ENCODE results near the gene IHH.

Gene IHH

GRCh38 chr2:219010162-219010756 is 50.5 kb downstream of the IHH start (continued):
- TF ChIP-seq, protein P1, sequence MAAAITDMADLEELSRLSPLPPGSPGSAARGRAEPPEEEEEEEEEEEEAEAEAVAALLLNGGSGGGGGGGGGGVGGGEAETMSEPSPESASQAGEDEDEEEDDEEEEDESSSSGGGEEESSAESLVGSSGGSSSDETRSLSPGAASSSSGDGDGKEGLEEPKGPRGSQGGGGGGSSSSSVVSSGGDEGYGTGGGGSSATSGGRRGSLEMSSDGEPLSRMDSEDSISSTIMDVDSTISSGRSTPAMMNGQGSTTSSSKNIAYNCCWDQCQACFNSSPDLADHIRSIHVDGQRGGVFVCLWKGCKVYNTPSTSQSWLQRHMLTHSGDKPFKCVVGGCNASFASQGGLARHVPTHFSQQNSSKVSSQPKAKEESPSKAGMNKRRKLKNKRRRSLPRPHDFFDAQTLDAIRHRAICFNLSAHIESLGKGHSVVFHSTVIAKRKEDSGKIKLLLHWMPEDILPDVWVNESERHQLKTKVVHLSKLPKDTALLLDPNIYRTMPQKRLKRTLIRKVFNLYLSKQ (tag by site-specific recombination; IDR thresholded peaks at IDR 0.05; ENCODE audit: borderline replicate concordance), result no peak
- TF ChIP-seq PRDM1 (tag by site-specific recombination; IDR thresholded peaks at IDR 0.05) (no peak), ZNF600 (tag by site-specific recombination; IDR thresholded peaks at IDR 0.05) (0 out of 2 replicates have a peak, but pooled peaks have one; percentile 11), HIC1 (tag by site-specific recombination; IDR thresholded peaks at IDR 0.05) (no peak), ZIC2 (tag by site-specific recombination; IDR thresholded peaks at IDR 0.05) (no peak), ZNF280D (tag by site-specific recombination; IDR thresholded peaks at IDR 0.05) (no peak), ZNF707 (tag by site-specific recombination; IDR thresholded peaks at IDR 0.05) (no peak), ZNF629 (tag by site-specific recombination; IDR thresholded peaks at IDR 0.05) (no peak), ZNF473 (tag by site-specific recombination; IDR thresholded peaks at IDR 0.05) (no peak), GLI4 (tag by site-specific recombination; IDR thresholded peaks at IDR 0.05) (no peak), ZFP41 (tag by site-specific recombination; IDR thresholded peaks at IDR 0.05; ENCODE audit: borderline replicate concordance) (no peak), ZNF837 (tag by site-specific recombination; IDR thresholded peaks at IDR 0.05) (no peak), ZNF324 (tag by site-specific recombination; IDR thresholded peaks at IDR 0.05) (no peak), TRIM28 (IDR thresholded peaks at IDR 0.05; ENCODE audit: borderline replicate concordance, low read length) (no peak), ZNF654 (tag by site-specific recombination; IDR thresholded peaks at IDR 0.05; ENCODE audit: low read depth) (peak; percentile 53)

DNA sequence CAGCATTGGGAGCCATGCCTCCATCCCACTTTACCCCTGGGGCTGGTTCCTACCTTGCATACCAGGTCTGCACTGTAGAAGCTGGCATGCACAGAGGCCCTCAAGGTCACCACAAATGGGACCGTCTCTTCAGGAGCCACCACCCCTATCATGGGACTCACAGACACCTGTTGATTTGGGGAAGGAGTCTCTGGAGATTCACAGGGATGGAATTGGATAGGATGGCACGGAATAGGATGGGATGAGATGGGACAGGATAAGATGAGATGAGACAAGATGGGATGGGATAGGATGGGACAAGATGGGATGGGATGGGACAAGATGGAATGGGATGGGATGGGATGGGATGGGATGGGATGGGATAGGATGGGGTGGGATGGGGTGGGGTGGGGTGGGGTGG is 51.4 kb downstream of the IHH start:
- POLR2A ChIA-PET, result no interaction called here
- Histone ChIP-seq H3K4me3 (ENCODE audit: low read depth, low read length) (no peak overlapping the region), H3K27ac (ENCODE audit: extremely low read depth, low read depth, low read length) (no peak overlapping the region), H3K9me3 (ENCODE audit: control insufficient read depth, insufficient read depth, low read depth, low read length) (no peaks in the 10 kb centered on the region), H3K4me1 (ENCODE audit: control insufficient read depth, insufficient read depth, low read length) (no peaks in the 10 kb centered on the region), H3K36me3 (ENCODE audit: control insufficient read depth in 2 of 2, insufficient read depth in 1 of 2, low read length in 2 of 2) (no peaks in the 10 kb centered on the region)
- CTCF ChIA-PET, result interaction anchor here (0.9 to 2.5 kb wide), 3 partner anchors 14 to 32 kb away, joined by 3 to 13 read pairs (median 3); no protein-coding TSS in a partner anchor
- TF ChIP-seq ZNF560 (tag by site-specific recombination; IDR thresholded peaks at IDR 0.05; ENCODE audit: borderline replicate concordance) (no peak), SCRT1 (tag by site-specific recombination; IDR thresholded peaks at IDR 0.05; ENCODE audit: borderline replicate concordance) (peak; percentile 82), SCRT2 (tag by site-specific recombination; IDR thresholded peaks at IDR 0.05) (peak; percentile 86), SALL2 (tag by site-specific recombination; IDR thresholded peaks at IDR 0.05; ENCODE audit: borderline replicate concordance) (no peak), ZNF514 (tag by site-specific recombination; IDR thresholded peaks at IDR 0.05) (no peak), OVOL3 (tag by site-specific recombination; IDR thresholded peaks at IDR 0.05) (no peak), ZNF785 (tag by site-specific recombination; IDR thresholded peaks at IDR 0.05) (no peak)
